Epithelial cell of prostate (primary cell): ENCODE data around the gene EFCAB11.

Experiments used
- DNase-seq: peaks from one replicate; pipeline ENCODE4 v3.0.0-alpha.2; 2011; ENCODE audit warnings: low read depth, low spot score
- H3K27ac ChIP-seq: fragments of 450-650 bp; 2 replicates; pipeline ENCODE4 v1.5.1; 2017; ENCODE audit warnings: mild to moderate bottlenecking

Gene EFCAB11

GRCh38 chr14:89954070-89955021 is at the start of gene EFCAB11:
EFCAB11 (minus strand) TSS chr14:89954730; CDS start chr14:89954660, 70 bp downstream.
- peak; percentile 91 for DNase-seq
- H3K27ac ChIP-seq: peak within 1 kb of the TSS; percentile 90

- no peak overlapping the region for H3K27ac ChIP-seq
- DNase-seq: no peak
These were observed 49.2 kb upstream of the EFCAB11 start for GRCh38 chr14:90003526-90004307.

- H3K27ac ChIP-seq: no peak overlapping the region
- no peak for DNase-seq
These were observed 46.4 kb upstream of the EFCAB11 start for GRCh38 chr14:90000935-90001334.

- H3K27ac ChIP-seq: no peak overlapping the region
- no peak for DNase-seq
These were observed 42.4 kb upstream of the EFCAB11 start for GRCh38 chr14:89996963-89997362.

GRCh38 chr14:89992273-89992672 is 37.7 kb upstream of the EFCAB11 start:
- DNase-seq: no peak
- H3K27ac ChIP-seq: no peak overlapping the region

- H3K27ac ChIP-seq: no peak overlapping the region
- no peak for DNase-seq
These were observed 36.2 kb upstream of the EFCAB11 start for GRCh38 chr14:89990623-89991275.

- H3K27ac ChIP-seq: no peak overlapping the region
- no peak for DNase-seq
These were observed 35.7 kb upstream of the EFCAB11 start for GRCh38 chr14:89990218-89990617.

GRCh38 chr14:89988787-89989186 is 34.3 kb upstream of the EFCAB11 start:
- no peak for DNase-seq

GRCh38 chr14:89987161-89987475 is 32.6 kb upstream of the EFCAB11 start:
- no peak overlapping the region for H3K27ac ChIP-seq
- DNase-seq: no peak

More at GRCh38 chr14:89988787-89989186, 34.3 kb upstream of the EFCAB11 start:
- H3K27ac ChIP-seq: no peak overlapping the region

GRCh38 chr14:89986462-89987160 is 32.1 kb upstream of the EFCAB11 start:
- DNase-seq: no peak

GRCh38 chr14:89983375-89983774 is 28.8 kb upstream of the EFCAB11 start:
- H3K27ac ChIP-seq: no peak overlapping the region
- DNase-seq: no peak

More at GRCh38 chr14:89986462-89987160, 32.1 kb upstream of the EFCAB11 start:
- no peak overlapping the region for H3K27ac ChIP-seq

- H3K27ac ChIP-seq: no peak overlapping the region
- DNase-seq: no peak
These were observed 24.1 kb upstream of the EFCAB11 start for GRCh38 chr14:89978656-89979055.

GRCh38 chr14:89977668-89978067 is 23.1 kb upstream of the EFCAB11 start:
- no peak for DNase-seq
- H3K27ac ChIP-seq: no peak overlapping the region

- no peak overlapping the region for H3K27ac ChIP-seq
- DNase-seq: peak; percentile 8
These were observed 18.8 kb upstream of the EFCAB11 start for GRCh38 chr14:89973234-89973823.

- no peak overlapping the region for H3K27ac ChIP-seq
- no peak for DNase-seq
These were observed 11.3 kb upstream of the EFCAB11 start for GRCh38 chr14:89965839-89966238.

GRCh38 chr14:89963288-89963978 is 8.9 kb upstream of the EFCAB11 start:
- no peak for DNase-seq
- no peak overlapping the region for H3K27ac ChIP-seq

- no peak for DNase-seq
- H3K27ac ChIP-seq: no peak overlapping the region
These were observed 6.4 kb upstream of the EFCAB11 start for GRCh38 chr14:89960914-89961313.

GRCh38 chr14:89959853-89960445 is 5.4 kb upstream of the EFCAB11 start:
- no peak for DNase-seq
- H3K27ac ChIP-seq: no peak overlapping the region

- DNase-seq: no peak
- no peak overlapping the region for H3K27ac ChIP-seq
These were observed 4.4 kb upstream of the EFCAB11 start for GRCh38 chr14:89958966-89959365.
